Erythroblast (primary cell): ENCODE results near the gene HSPA6.
"Not testable (repeated sequence)": the region's sequence is repeated elsewhere in the genome, so short reads cannot be mapped to it uniquely, and the experiment has no call there.

Source experiments
- DNase-seq, 2 experiments: peaks; one replicate each; lab custom pipeline; 2025; lab: John Stamatoyannopoulos, UW
- GATA1 ChIP-seq: IDR thresholded peaks from 2 replicates; pipeline ENCODE4 v1.6.1; 2011; ENCODE audit warnings: low read depth, mild to moderate bottlenecking, control low read depth, low read length, moderate library complexity
- POLR2A ChIP-seq: IDR thresholded peaks from 2 replicates; pipeline ENCODE4 v1.6.1; 2011; ENCODE audit warnings: mild to moderate bottlenecking, low read length

The HSPA6 gene

GRCh38 chr1:161525321-161525720, 981 bp downstream of the HSPA6 start:
- peak in 1 of 2 experiments; percentile 23 for DNase-seq

- DNase-seq, result not testable (repeated sequence)
Observed at GRCh38 chr1:161525918-161526317, 1.6 kb downstream of the HSPA6 start.

GRCh38 chr1:161528550-161528949, 4.2 kb downstream of the HSPA6 start:
- peak; percentile 36 to 70 for DNase-seq

GRCh38 chr1:161529463-161530104, 5.2 kb downstream of the HSPA6 start:
- DNase-seq, result peak in 1 of 2 experiments; percentile 61

- peak; percentile 83 to 90 for DNase-seq
Observed at GRCh38 chr1:161530158-161530557, 5.8 kb downstream of the HSPA6 start.

GRCh38 chr1:161530671-161531641, 6.6 kb downstream of the HSPA6 start:
- peak; percentile 95 to 98 for DNase-seq
- TF ChIP-seq POLR2A, result peak; percentile 80

GRCh38 chr1:161531986-161532643, 7.8 kb downstream of the HSPA6 start:
- no peak for TF ChIP-seq GATA1
- no peak for TF ChIP-seq POLR2A
- DNase-seq, result peak in 1 of 2 experiments; percentile 54

GRCh38 chr1:161532644-161533567, 8.6 kb downstream of the HSPA6 start:
- peak; percentile 47 to 55 for DNase-seq

GRCh38 chr1:161537068-161537669, 12.8 kb downstream of the HSPA6 start:
- DNase-seq, result not testable (repeated sequence)

- not testable (repeated sequence) for DNase-seq
Observed at GRCh38 chr1:161538925-161539479, 14.7 kb downstream of the HSPA6 start.

- TF ChIP-seq POLR2A, result peak; percentile 81
- peak; percentile 94 to 97 for DNase-seq
Observed at GRCh38 chr1:161539731-161540569, 15.6 kb downstream of the HSPA6 start.

- DNase-seq, result peak; percentile 72 to 81
- TF ChIP-seq POLR2A, result peak; percentile 52
Observed at GRCh38 chr1:161540570-161540960, 16.2 kb downstream of the HSPA6 start.

GRCh38 chr1:161542091-161542559, 17.8 kb downstream of the HSPA6 start:
- peak; percentile 86 for TF ChIP-seq POLR2A
- peak; percentile 82 to 87 for DNase-seq
